Thyroid gland (tissue), 4 donors: ENCODE results near the gene NLGN1. TPM values are rescaled to one million over a fixed set of nuclear protein-coding genes. Genes with fewer than 3 reads are reported as not detected.

Experiments used
- DNase-seq, 2 donors: peaks; one replicate each; pipeline ENCODE4 v3.0.0-alpha.2; 2019
- H3K27ac ChIP-seq, 3 donors: fragments of 200-600 bp; sonication (generic); 1 replicate in 2 of 3; 2 replicates in 1 of 3; pipeline ENCODE4 v1.5.1; 2016 to 2019; ENCODE audit warnings: mild to moderate bottlenecking in 1 of 3, moderate library complexity in 1 of 3
- H3K27me3 ChIP-seq: fragments of 200-600 bp; sonication (generic); one replicate; pipeline ENCODE4 v1.5.1; 2019
- H3K36me3 ChIP-seq, 2 donors: fragments of 200-600 bp; sonication (generic); one replicate each; pipeline ENCODE4 v1.5.1; 2016 to 2019
- H3K4me1 ChIP-seq, 2 donors: fragments of 200-600 bp; sonication (generic); one replicate each; pipeline ENCODE4 v1.5.1; 2017 to 2019
- H3K4me3 ChIP-seq, 3 donors: fragments of 200-600 bp; sonication (generic); replicated peaks in 1 of 3; 1 replicate in 2 of 3; 2 replicates in 1 of 3; pipeline ENCODE4 v1.5.1; 2016; ENCODE audit warnings: mild to moderate bottlenecking in 1 of 3
- H3K9me3 ChIP-seq: fragments of 200-600 bp; sonication (generic); one replicate; pipeline ENCODE4 v1.5.1; 2017
- CTCF ChIP-seq, 6 experiments: fragments of 200-600 bp in 3 of 6; fragments of 450-650 bp in 3 of 6; sonication (generic) in 3 of 6; IDR thresholded peaks; one replicate each; pipeline ENCODE4 v1.5.1; 2016 to 2019; ENCODE audit warnings: antibody characterized with exemption in 6 of 6, mild to moderate bottlenecking in 2 of 6, inconsistent platforms in 1 of 6, moderate library complexity in 1 of 6
- POLR2A ChIP-seq, 2 donors: fragments of 450-650 bp; IDR thresholded peaks; one replicate each; pipeline ENCODE4 v1.6.1; 2017; ENCODE audit warnings: antibody characterized with exemption in 2 of 2, mild to moderate bottlenecking in 2 of 2, moderate library complexity in 1 of 2
- WGBS, 2 donors: methylation state at CpG; one replicate each; pipeline ENCODE4 v1.1.5; 2017; 5-methylcytosine and 5-hydroxymethylcytosine counted together
- intact Hi-C: fragments of 100-400 bp; cut with DNase I; formaldehyde crosslinking; loops from one replicate; pipeline ENCODE4 v1.15.1; 2023
- total RNA-seq, 4 donors: library from RNA; depleted of rRNA; stranded (reverse); fragments of >200 nt; gene quantifications; one replicate each; pipeline ENCODE4 v1.2.3, GENCODE V29; 2016

Gene NLGN1
- total RNA-seq, 4 donors from 2014 or later = 2.4 to 13.9 (median 2.9) TPM

DNA sequence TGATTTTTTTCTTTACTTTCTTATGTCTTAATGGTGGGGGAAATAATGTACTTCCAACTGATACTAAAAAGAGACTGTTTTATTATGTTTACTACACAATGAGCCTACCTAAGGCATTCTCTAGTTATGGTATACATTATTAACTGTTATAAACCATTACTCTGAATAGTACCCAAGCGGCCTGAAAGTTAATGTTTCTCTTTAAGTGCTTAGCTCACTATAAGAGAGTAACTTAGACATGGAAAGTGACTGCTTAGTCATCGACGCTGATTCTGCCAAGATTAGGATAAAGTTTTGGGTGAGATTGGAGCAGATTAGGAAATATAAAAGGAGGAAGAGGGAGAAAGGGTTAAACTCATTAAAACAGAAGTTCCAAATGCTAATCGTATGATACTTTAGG is 365.0 kb downstream of the NLGN1 start:
- Histone ChIP-seq H3K36me3 (no peaks in the 10 kb centered on the region), H3K4me1 (no peaks in the 10 kb centered on the region), H3K9me3 (no peaks in the 10 kb centered on the region), H3K27ac (no peak overlapping the region), H3K4me3 (no peak overlapping the region), H3K27me3 (no peaks in the 10 kb centered on the region)
- 75 to 86% methylated on average over 4 of the region's 4 CpGs for WGBS, 2 donors
- no peak for TF ChIP-seq CTCF (IDR thresholded peaks at IDR 0.05)
- TF ChIP-seq POLR2A (IDR thresholded peaks at IDR 0.05) = no peak
- DNase-seq = no peak
- intact Hi-C loops = no loop called here

DNA sequence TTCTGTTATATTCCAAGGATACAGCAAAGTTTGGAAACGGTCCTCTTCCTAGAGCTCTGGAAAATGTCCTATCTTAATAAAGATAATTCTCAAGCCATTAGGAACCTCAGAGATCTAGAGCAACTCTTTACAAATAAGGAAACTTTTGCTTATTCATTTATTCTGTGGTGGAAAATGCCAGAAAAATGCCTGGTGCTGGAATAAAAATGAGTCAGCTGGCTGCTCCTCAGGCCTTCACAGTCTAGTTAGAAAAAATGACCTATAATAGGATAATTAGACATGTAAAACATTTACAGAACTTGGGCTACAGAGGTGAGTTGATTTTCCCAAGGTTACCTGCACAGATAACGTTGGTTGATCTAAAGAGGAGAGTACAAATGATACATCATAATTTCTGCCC is 372.5 kb downstream of the NLGN1 start:
- 71 to 88% methylated on average over 2 of the region's 2 CpGs for WGBS, 2 donors
- Histone ChIP-seq H3K4me1 (no peaks in the 10 kb centered on the region), H3K27ac (no peak overlapping the region), H3K9me3 (no peaks in the 10 kb centered on the region), H3K36me3 (no peaks in the 10 kb centered on the region), H3K4me3 (no peak overlapping the region), H3K27me3 (no peaks in the 10 kb centered on the region)
- DNase-seq = no peak
- intact Hi-C loops = no loop called here
- TF ChIP-seq CTCF (IDR thresholded peaks at IDR 0.05) = no peak
- TF ChIP-seq POLR2A (IDR thresholded peaks at IDR 0.05) = no peak

DNA sequence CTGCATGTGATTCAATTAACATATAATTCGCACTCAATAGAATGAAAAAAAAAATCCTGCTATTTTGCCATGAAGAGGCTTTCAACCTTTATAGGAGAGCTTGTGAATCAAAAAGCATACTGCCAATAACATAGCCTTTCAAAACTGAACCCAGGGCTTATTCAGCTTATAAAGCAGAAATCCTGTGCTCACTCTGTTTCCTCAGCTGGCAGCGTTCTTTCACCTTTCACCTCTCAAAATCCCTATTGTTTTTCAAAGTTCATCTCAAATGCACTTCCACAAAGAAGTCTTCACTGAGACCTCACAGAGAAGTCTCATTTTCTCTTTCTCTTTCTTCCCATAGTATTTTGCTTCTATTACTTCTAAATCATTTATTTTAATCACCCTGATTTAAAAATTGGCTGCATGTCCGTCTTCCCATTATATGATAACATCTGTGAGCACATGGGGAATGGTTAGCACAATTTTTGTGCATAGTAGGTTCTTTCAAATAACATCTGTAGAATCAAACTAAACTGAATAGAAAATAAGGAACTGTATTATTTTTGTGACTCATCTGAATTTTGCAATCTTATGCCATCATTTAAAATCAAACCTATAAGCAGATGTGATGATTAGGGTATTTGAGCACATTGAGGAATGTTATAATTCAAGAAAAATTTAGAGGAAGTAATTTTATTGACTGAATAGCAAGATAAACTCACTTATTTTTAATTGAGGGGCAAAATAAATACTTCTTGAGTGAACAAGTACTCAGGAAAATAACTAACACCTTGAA is 373.4 kb downstream of the NLGN1 start:
- Histone ChIP-seq H3K36me3 (no peaks in the 10 kb centered on the region), H3K27ac (no peak overlapping the region), H3K9me3 (no peaks in the 10 kb centered on the region), H3K4me3 (no peak overlapping the region), H3K4me1 (no peaks in the 10 kb centered on the region), H3K27me3 (no peaks in the 10 kb centered on the region)
- no peak for TF ChIP-seq POLR2A (IDR thresholded peaks at IDR 0.05)
- TF ChIP-seq CTCF (IDR thresholded peaks at IDR 0.05) = no peak
- intact Hi-C loops = no loop called here
- no peak for DNase-seq
- WGBS, 2 donors = 73 to 75% methylated on average over 3 of the region's 3 CpGs

- TF ChIP-seq POLR2A (IDR thresholded peaks at IDR 0.05) = no peak
- TF ChIP-seq CTCF (IDR thresholded peaks at IDR 0.05) = no peak
- no peak for DNase-seq
- no peaks in the 10 kb centered on the region for H3K9me3 ChIP-seq
- intact Hi-C loops = no loop called here
- WGBS, 2 donors = 92 to 95% methylated on average over 3 of the region's 3 CpGs
- no peaks in the 10 kb centered on the region for H3K4me1 ChIP-seq
- no peaks in the 10 kb centered on the region for H3K36me3 ChIP-seq
- H3K4me3 ChIP-seq = no peak overlapping the region
- no peaks in the 10 kb centered on the region for H3K27me3 ChIP-seq
- no peak overlapping the region for H3K27ac ChIP-seq
Measured at GRCh38 chr3:173773800-173774199, 376.3 kb downstream of the NLGN1 start.

DNA sequence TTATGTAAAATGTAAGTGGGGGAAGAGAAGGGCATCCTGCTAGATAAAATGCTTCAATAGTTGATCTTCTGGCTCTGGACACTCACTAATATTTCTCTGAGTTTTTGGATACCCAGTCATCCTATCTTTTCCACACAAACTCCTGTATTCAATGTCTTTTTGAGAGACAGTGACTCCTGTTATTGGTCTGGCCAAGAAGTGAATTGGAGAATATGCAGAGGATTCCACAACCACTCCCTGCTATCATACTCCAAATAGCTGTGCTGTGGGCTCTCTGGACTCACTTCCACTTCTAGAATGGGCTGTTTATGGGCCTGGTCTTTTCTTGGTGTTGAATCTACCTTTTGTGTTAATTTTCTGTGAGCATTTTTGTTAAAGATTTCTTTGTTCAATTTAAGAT is 376.8 kb downstream of the NLGN1 start:
- DNase-seq = no peak
- H3K27ac ChIP-seq = no peak overlapping the region

More for the DNA sequence above, 376.8 kb downstream of the NLGN1 start:
- no peaks in the 10 kb centered on the region for H3K4me1 ChIP-seq
- H3K27me3 ChIP-seq = no peaks in the 10 kb centered on the region
- TF ChIP-seq POLR2A (IDR thresholded peaks at IDR 0.05) (no peak), CTCF (IDR thresholded peaks at IDR 0.05) (no peak)
- H3K36me3 ChIP-seq = no peaks in the 10 kb centered on the region
- H3K9me3 ChIP-seq = no peaks in the 10 kb centered on the region
- intact Hi-C loops = no loop called here
- no peak overlapping the region for H3K4me3 ChIP-seq
